ENCODE data around the gene PLEKHG3.

DNA sequence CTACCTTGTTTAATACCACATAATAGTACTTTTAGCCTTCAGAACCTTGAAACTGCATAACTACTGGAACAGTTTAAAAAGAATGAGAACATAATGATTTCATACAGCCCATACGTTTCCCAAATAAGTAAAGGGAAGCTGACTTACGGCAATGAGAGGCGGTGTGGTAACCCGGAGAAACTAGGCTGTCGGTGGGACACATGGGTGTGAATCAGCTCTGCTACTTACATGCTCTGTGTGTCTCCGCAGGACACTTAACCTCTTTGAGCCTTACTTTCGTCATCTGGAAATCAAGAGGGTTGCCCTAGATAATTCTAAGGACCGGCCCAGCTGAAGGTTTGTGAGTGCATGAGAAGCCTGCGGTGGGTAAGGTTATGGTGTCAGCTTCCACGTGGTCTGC is 49.3 kb upstream of the PLEKHG3 start:
- TF ChIP-seq CTCF (IDR thresholded peaks at IDR 0.05) (no peak), POLR2A (IDR thresholded peaks at IDR 0.05) (no peak), POLR2AphosphoS5 (IDR thresholded peaks at IDR 0.05) (no peak)
